Activated T-helper 1 cell treated with anti-CD3 and anti-CD28 coated beads, Interleukin-12 subunit alpha, Interleukin-12 subunit beta, Interleukin-2, Interleukin-4 antibody, amounts not matched to agents 30 ng/mL and 10 ng/mL and 1 ng/mL, durations not matched to agents 14 hours and 24 hours and 36 hours (primary cell): Measurements from ENCODE around the gene ARHGAP32. TPM values are rescaled to one million over a fixed set of nuclear protein-coding genes. Genes with fewer than 3 reads are reported as not detected.

Experiments used
- DNase-seq: peaks from one replicate; pipeline ENCODE4 v3.0.0; 2021; ENCODE audit warnings: low spot score
- H3K27ac Mint-ChIP-seq: one replicate; pipeline ENCODE4 v1.8.0; 2021; ENCODE audit warnings: mild to moderate bottlenecking, mixed read lengths
- H3K27me3 Mint-ChIP-seq: one replicate; pipeline ENCODE4 v1.8.0; 2022; ENCODE audit warnings: mild to moderate bottlenecking, moderate library complexity, mixed read lengths; ENCODE audit not compliant: insufficient read depth
- H3K36me3 Mint-ChIP-seq: one replicate; pipeline ENCODE4 v1.8.0; 2021; ENCODE audit warnings: low read depth, mixed read lengths
- H3K4me1 Mint-ChIP-seq: one replicate; pipeline ENCODE4 v1.8.0; 2021; ENCODE audit warnings: low read depth, mixed read lengths
- H3K4me3 Mint-ChIP-seq: one replicate; pipeline ENCODE4 v1.8.0; 2021; ENCODE audit warnings: mild to moderate bottlenecking, moderate library complexity, mixed read lengths
- H3K9me3 Mint-ChIP-seq: one replicate; pipeline ENCODE4 v1.8.0; 2021; ENCODE audit warnings: mixed read lengths
- intact Hi-C: fragments of 100-400 bp; cut with micrococcal nuclease; formaldehyde crosslinking; loops from one replicate; pipeline ENCODE4 v1.15.1; 2024
- total RNA-seq: library from RNA; stranded (reverse); gene quantifications from 2 replicates; pipeline ENCODE4 v1.2.3, GENCODE V29; 2022

ARHGAP32 gene
- total RNA-seq, 1 donor from 2014 or later: 4.3 TPM

DNA sequence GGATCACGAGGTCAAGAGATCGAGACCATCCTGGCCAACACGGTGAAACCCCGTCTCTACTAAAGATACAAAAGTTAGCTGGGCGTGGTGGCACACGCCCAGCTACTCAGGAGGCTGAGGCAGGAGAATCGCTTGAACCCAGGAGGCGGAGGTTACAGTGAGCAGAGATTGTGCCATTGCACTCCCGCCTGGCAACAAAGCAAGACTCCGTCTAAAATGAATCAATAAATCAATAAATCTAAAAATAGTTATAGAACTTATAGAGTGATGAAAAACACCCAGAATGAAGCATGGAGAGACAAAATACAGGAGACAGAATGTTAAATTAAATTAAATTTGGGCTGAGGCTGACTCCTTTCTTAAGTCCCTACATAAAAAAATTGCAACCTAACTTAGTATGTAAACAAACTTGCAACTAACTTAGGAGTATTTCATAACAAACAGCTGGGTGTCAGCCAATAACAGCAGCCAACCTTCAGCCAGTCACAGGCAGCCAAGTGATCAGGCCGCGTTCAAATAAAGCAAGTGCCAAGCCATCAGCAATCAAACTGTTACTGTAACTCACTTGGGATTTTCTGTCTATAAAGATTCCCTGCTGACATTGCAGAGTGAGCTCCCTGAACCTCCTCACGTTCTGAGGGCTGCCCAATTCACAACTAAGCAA is 242.2 kb downstream of the ARHGAP32 start:
- Mint-ChIP-seq H3K36me3 (no peaks in the 10 kb centered on the region), H3K27ac (no peak overlapping the region), H3K4me1 (no peaks in the 10 kb centered on the region), H3K4me3 (no peak overlapping the region), H3K9me3 (no peaks in the 10 kb centered on the region), H3K27me3 (peaks cover 23% of the 10 kb centered on the region)
- intact Hi-C loops: no loop called here
- no peak for DNase-seq

DNA sequence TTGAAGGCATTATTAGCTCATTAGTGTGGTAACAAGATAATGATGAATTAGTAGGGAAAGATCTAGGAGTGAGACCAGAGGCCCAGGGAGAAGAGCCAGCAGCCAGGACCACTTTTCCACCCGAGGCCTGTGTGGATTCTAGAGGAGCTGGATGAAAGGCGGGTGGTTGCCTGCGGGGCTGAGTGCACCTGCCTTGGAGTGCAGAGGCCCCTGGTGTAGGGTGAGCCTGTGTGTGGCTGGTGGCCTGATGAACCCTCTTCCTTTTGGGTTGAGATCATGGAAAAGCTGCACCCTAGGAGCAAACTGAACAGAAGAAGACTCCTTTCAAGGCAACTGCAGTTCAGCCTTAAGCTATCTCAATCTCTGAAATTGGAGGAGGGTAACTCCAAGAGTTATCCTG is 243.5 kb downstream of the ARHGAP32 start:
- H3K36me3 Mint-ChIP-seq: no peaks in the 10 kb centered on the region
- H3K4me3 Mint-ChIP-seq: no peak overlapping the region
- intact Hi-C loops: no loop called here
- no peak overlapping the region for H3K27ac Mint-ChIP-seq
- H3K4me1 Mint-ChIP-seq: no peaks in the 10 kb centered on the region
- peaks cover 17% of the 10 kb centered on the region for H3K27me3 Mint-ChIP-seq
- DNase-seq: no peak
- H3K9me3 Mint-ChIP-seq: no peaks in the 10 kb centered on the region

DNA sequence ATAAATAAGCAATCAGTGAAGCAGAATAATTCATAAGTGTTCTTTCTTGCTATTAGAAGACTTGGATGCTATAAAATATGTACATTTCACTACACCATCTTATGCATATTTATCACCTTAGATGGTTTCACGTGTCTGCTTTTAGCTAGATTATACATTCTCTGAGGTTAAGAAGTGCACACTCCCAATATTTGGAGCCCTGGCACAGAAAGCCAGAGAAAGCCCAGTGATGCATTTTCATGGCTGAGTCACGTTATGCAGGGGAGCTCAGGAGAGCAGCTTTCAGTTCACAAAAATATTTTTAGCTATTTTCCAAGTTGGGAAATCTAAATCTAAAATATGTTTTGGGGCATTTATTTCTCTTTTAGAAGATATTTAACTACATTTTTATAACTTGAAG is 244.4 kb downstream of the ARHGAP32 start:
- no peak overlapping the region for H3K27ac Mint-ChIP-seq

DNA sequence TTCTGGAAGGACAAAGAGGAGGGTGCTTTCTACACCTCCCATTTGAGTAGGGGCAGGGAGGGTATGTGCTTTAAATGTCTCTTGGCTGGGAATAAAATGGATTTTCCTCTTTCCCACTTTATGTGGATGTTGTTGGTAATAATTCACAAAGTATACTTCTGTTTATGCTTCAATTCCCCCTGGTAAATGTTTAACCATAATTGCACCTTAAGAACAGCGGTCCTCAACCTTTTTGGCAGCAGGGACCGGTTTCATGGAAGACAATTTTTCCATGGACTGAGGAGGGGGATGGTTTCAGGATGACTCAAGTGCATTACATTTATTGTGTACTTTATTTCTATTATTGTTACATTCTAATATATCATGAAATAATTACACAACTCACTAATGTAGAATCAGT is 245.5 kb downstream of the ARHGAP32 start:
- DNase-seq: no peak
- Mint-ChIP-seq H3K9me3 (no peaks in the 10 kb centered on the region), H3K27me3 (peaks cover 16% of the 10 kb centered on the region)

More for the DNA sequence above, 244.4 kb downstream of the ARHGAP32 start:
- Mint-ChIP-seq H3K4me3 (no peak overlapping the region), H3K27me3 (peaks cover 17% of the 10 kb centered on the region), H3K9me3 (no peaks in the 10 kb centered on the region), H3K36me3 (no peaks in the 10 kb centered on the region), H3K4me1 (no peaks in the 10 kb centered on the region)
- intact Hi-C loops: no loop called here
- DNase-seq: no peak

DNA sequence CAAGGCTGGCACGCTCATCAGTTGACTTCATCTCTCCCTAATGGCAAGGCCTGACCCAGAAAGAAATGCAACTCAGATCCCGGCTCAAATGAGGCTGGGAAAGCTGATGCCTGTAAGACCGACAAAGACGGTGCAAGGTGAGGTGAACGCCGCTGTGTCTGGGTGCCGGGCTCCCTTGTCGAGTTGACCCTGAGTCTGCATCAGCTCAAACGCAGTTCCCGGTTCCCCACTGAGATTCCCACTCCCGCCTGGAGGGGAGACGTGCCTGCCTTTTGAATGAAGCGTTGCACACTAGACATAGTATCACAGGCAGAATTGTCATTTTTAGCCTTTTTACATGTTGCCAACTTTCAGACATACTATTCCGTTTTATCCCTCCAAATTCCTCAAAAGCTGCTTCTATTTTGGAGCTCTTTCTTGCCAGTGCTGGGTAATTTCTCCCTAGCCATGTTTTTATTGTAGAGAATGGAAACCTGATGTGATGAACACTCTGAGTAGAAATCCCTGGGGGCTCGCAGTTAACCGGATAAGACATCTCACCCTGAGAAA is 248.6 kb downstream of the ARHGAP32 start:
- intact Hi-C loops: no loop called here
- Mint-ChIP-seq H3K4me3 (no peak overlapping the region), H3K9me3 (no peaks in the 10 kb centered on the region), H3K27me3 (peaks cover 9% of the 10 kb centered on the region), H3K4me1 (no peaks in the 10 kb centered on the region), H3K36me3 (no peaks in the 10 kb centered on the region), H3K27ac (no peak overlapping the region)
- DNase-seq: no peak

More for the DNA sequence above, 245.5 kb downstream of the ARHGAP32 start:
- intact Hi-C loops: no loop called here
- no peaks in the 10 kb centered on the region for H3K4me1 Mint-ChIP-seq
- no peak overlapping the region for H3K27ac Mint-ChIP-seq
- no peak overlapping the region for H3K4me3 Mint-ChIP-seq
- H3K36me3 Mint-ChIP-seq: no peaks in the 10 kb centered on the region

DNA sequence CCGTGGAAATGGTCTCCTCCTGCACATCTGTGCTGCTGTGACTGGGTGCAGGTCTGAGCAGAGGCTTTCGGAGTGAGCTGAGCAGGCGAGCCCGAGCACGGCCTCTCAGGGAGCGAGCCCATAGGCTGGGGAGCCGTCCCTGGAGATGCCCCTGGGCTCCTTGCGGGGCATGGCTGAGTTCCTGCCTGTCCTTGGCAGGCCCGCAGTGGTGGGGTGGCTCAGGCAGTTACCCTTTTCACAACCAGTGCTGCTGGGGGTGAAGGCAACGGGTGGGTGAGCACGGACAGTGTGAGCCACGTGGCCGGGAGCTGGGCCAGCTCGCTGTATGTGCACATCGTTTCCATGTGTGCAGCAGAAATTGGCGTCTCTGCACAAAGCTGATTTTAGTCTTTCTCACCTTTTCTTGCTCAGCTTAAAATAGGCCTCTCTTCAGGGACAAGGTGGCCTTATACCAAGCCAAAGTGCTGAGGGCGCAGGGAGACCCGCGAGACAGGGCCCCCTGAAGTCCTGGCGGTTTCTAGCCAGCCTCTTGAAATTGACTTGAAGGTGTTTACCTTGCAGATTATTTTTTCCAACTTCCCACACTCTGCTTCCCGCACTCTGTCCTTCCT is 249.2 kb downstream of the ARHGAP32 start, which contains the start of gene TP53AIP1:
TP53AIP1 (minus strand) TSS at position 55 of the 611 bp plus-strand sequence. CDS start 5,053 bp downstream, outside the sequence.
- Mint-ChIP-seq H3K4me1 (no peaks in the 10 kb centered on the region), H3K9me3 (no peaks in the 10 kb centered on the region), H3K36me3 (no peaks in the 10 kb centered on the region), H3K27me3 (peaks cover 6% of the 10 kb centered on the region), H3K27ac (no peak within 1 kb of the TSS), H3K4me3 (no peak within 1 kb of the TSS)
- intact Hi-C loops: no loop called here
- DNase-seq: no peak

DNA sequence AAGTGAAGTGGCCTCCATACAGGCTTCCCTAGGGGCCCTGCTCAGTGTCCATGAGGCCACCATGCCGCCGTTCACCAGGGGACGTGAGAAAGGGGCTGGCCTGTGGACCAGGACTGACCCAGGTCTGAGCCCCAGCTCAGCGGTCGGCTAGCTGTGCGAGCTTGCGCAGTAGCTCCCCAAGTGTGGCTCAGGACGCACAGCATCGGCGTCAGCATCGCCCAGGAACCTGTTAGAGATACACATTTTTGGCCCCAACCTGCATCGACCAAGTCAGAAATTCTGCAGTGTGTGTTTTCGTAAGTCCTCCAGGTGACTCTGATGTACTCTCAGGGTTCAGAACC is 249.9 kb downstream of the ARHGAP32 start:
- Mint-ChIP-seq H3K27ac (no peak overlapping the region), H3K9me3 (no peaks in the 10 kb centered on the region), H3K36me3 (no peaks in the 10 kb centered on the region), H3K27me3 (peaks cover 6% of the 10 kb centered on the region), H3K4me1 (no peaks in the 10 kb centered on the region), H3K4me3 (no peak overlapping the region)
- intact Hi-C loops: no loop called here
- DNase-seq: no peak

DNA sequence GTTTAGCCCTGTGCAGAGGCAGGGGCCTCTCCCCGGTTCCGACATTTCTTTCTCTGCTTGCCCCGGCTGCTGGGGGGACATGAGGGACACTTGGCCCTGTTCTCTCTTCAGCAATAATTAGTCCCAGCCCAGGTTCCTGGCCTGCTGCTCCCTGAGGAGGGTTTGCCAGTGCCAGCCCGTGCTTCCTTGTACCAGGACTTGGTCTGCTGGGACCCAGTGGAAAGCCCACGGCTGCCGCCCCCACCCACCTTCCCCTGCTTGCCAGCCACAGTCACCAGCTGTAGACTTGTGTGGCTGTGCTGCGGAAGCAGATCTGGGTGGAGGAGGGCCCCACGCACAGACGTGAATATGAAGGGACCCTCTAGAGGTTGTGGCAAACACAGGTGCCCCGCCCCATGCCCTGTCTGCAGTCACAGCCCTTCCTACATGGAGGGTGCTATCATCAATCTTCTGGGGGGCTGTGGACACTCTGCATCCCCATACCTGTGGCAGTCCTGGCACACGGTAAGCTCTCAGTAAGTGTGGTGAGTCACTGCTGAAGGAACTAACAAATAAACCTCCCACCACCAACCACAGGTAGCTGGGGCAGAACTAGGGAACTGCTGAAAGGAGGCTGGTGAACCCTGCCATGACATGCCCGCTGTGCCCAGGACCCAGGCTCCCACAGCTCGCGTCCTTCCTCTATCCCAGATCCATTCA is 250.4 kb downstream of the ARHGAP32 start:
- Mint-ChIP-seq H3K36me3 (no peaks in the 10 kb centered on the region), H3K4me3 (no peak overlapping the region), H3K4me1 (no peaks in the 10 kb centered on the region), H3K27me3 (peaks cover 6% of the 10 kb centered on the region), H3K9me3 (no peaks in the 10 kb centered on the region), H3K27ac (no peak overlapping the region)
- DNase-seq: no peak
- intact Hi-C loops: no loop called here

DNA sequence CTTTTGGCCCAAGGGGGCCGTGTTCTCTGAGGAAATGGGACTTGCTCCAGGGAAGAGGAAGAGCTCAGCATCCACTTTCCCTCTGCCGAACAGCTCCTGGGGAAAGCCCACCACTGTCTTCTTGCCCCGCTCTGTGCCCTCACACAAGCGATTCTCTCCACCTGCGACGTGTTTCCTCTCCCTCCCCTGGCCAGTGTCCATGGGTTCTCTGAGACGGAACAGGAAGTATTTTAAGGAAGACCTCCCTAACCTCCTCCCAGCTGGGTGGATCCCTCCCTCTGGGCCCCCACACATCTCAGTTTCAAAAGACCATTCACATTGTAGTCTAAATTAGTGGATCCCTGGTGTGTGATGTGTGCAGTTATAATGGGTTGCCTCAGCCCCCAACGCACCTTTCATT is 251.0 kb downstream of the ARHGAP32 start:
- Mint-ChIP-seq H3K27ac (no peak overlapping the region), H3K9me3 (no peaks in the 10 kb centered on the region), H3K4me1 (no peaks in the 10 kb centered on the region), H3K4me3 (no peak overlapping the region), H3K36me3 (no peaks in the 10 kb centered on the region), H3K27me3 (peaks cover 6% of the 10 kb centered on the region)
- intact Hi-C loops: no loop called here
- no peak for DNase-seq

DNA sequence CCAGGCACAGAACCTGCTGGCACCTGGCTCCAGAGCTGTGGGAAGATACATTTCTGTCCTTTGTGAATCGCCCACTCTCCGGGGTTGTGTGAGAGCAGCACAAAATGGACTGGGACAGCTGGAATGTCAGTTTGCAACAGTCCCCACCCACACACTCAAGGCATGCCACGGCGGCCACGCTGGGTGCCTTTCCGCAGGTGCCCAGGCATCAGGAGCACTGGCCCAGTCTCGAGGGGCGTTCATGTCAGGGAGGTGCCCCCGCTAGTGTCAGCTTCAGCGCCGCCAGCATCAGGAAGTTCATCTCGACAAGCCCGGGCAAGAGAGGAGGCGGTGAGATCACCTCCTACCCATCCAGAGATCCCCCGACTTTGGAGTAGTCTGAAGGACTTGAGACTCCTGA is 251.5 kb downstream of the ARHGAP32 start:
- Mint-ChIP-seq H3K9me3 (no peaks in the 10 kb centered on the region), H3K4me1 (no peaks in the 10 kb centered on the region), H3K27ac (no peak overlapping the region), H3K4me3 (no peak overlapping the region), H3K36me3 (no peaks in the 10 kb centered on the region), H3K27me3 (peaks cover 6% of the 10 kb centered on the region)
- no peak for DNase-seq
- intact Hi-C loops: no loop called here

DNA sequence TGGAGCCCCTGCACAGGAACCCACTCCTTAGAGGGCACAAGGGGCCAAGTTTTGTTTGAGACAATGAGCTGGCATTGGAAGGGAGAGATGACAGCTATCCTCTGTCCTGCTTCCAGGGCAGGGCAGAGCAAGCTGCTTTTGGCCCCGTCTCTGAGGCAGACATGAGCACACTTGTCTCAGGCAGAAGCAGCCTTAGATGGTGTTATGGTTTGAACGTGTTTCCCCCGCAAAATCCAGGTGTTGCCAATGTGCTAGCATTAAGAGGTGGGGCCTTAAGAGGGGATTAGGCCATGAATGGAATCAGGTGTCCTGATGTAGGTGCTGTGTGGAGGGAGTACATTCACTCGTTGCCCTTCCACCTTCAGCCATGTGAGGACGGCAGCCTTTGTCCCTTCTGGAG is 252.0 kb downstream of the ARHGAP32 start:
- H3K4me3 Mint-ChIP-seq: no peak overlapping the region

DNA sequence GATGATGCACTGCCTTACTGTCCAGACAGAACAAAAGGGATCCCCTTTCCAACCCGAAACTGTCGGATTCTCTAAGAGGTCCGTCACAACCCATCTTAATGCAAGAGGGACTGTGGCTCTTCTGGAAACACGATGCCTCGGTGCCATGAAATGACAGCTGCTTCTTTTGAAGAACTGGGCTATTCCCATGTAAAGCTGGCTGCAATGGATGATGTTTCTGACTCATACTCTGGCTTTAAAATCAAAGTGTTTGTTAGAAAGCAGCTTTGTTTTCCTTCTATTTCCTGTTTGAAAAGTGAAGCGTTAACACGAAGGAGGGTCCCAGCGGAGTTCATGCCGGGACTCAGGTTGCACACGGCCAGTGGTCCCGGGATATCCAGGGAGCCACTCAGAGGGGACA is 252.5 kb downstream of the ARHGAP32 start:
- DNase-seq: no peak
- Mint-ChIP-seq H3K36me3 (no peaks in the 10 kb centered on the region), H3K4me3 (no peak overlapping the region), H3K4me1 (no peaks in the 10 kb centered on the region), H3K27ac (no peak overlapping the region), H3K27me3 (peaks cover 6% of the 10 kb centered on the region), H3K9me3 (no peaks in the 10 kb centered on the region)
- intact Hi-C loops: no loop called here

More for the DNA sequence above, 252.0 kb downstream of the ARHGAP32 start:
- Mint-ChIP-seq H3K27me3 (peaks cover 6% of the 10 kb centered on the region), H3K27ac (no peak overlapping the region), H3K4me1 (no peaks in the 10 kb centered on the region), H3K9me3 (no peaks in the 10 kb centered on the region), H3K36me3 (no peaks in the 10 kb centered on the region)
- intact Hi-C loops: no loop called here
- DNase-seq: no peak
